IPS-18a (cell line): ENCODE data around the gene KRT84.

ENCODE experiments used
- H3K27ac ChIP-seq: one replicate; pipeline ENCODE4 v1.5.1; 2013; ENCODE audit warnings: low read length
- H3K27me3 ChIP-seq: one replicate; pipeline ENCODE4 v1.6.1; 2013; ENCODE audit warnings: mild to moderate bottlenecking, low read length; ENCODE audit not compliant: control insufficient read depth, insufficient read depth
- H3K36me3 ChIP-seq: one replicate; pipeline ENCODE4 v1.6.1; 2013; ENCODE audit warnings: low read depth, low read length; ENCODE audit not compliant: control insufficient read depth
- H3K4me1 ChIP-seq: one replicate; pipeline ENCODE4 v1.6.1; 2013; ENCODE audit warnings: low read depth, low read length; ENCODE audit not compliant: control insufficient read depth
- H3K4me3 ChIP-seq: one replicate; pipeline ENCODE4 v1.5.1; 2013; ENCODE audit warnings: low read length
- H3K9ac ChIP-seq: one replicate; pipeline ENCODE4 v1.6.1; 2013; ENCODE audit warnings: mild to moderate bottlenecking, low read length, moderate library complexity
- H3K9me3 ChIP-seq: one replicate; pipeline ENCODE4 v1.6.1; 2013; ENCODE audit warnings: low read depth, low read length; ENCODE audit not compliant: control insufficient read depth

The KRT84 gene

DNA sequence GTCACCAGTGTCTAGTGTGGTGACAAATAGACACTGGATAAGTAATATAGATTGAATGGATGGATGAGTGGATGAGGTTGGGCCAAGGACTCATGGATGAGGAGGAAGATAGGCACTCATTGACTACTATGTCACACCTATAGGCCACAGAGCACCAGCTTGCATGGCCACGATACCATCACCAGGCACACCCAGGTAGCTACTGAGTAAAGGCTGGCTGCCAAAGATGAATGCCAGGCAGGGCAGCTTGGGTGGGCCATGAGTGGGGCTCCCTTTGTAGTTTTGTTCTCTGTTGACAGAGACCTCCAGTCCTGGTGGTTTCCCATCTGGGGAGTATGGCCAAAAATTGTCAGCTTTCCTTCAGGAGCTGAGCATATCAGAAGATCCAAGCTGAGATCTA, 53.1 kb downstream of the KRT84 start:
- Histone ChIP-seq H3K27me3 (no peaks in the 10 kb centered on the region), H3K4me1 (no peaks in the 10 kb centered on the region), H3K27ac (no peak overlapping the region), H3K9me3 (no peaks in the 10 kb centered on the region), H3K36me3 (no peaks in the 10 kb centered on the region), H3K4me3 (no peak overlapping the region), H3K9ac (no peak overlapping the region)

DNA sequence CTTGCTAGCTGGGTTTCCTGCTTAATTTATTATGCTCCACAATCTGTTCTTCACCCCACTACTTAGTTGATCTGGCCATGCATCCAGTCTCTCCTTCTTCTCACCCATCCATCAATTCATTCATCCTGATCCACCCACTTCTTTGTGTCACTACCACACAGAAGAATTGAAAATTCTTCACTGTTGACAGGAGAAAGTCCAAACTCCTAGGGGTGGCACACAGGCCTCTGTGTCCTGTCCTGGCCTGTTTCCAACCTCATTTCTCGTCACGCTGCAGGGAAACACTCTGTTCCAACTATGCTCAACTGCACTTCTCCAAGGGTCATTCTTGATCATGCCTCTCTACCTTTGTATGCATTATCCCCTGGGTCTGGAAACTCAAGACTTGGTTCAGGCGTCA, 53.6 kb downstream of the KRT84 start:
- no peaks in the 10 kb centered on the region for H3K36me3 ChIP-seq
- H3K9ac ChIP-seq: no peak overlapping the region
- no peaks in the 10 kb centered on the region for H3K4me1 ChIP-seq
- H3K27ac ChIP-seq: no peak overlapping the region
- H3K27me3 ChIP-seq: no peaks in the 10 kb centered on the region
- no peaks in the 10 kb centered on the region for H3K9me3 ChIP-seq
- H3K4me3 ChIP-seq: no peak overlapping the region

DNA sequence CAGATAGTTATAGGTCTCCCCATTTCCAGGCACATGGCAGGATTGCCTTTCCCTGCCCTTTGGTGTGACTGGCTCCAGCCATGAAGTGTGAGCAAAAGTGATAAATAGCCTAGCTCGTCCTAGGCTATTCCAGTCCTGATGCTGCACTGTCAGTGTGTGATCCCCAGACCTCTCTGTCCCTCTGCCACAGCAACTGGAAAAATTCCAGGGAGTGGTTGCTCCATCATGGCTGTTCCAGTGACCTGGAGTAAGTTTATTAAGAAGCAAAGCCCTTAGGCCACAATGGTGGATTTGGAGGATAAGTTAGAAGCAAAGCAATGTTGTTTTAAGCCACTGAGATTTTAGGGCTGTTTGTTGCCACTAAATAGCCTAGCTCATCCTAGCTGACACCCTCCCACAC, 54.4 kb downstream of the KRT84 start:
- H3K36me3 ChIP-seq: no peaks in the 10 kb centered on the region
- no peaks in the 10 kb centered on the region for H3K27me3 ChIP-seq
- H3K4me1 ChIP-seq: no peaks in the 10 kb centered on the region
- no peak overlapping the region for H3K27ac ChIP-seq
- H3K9ac ChIP-seq: no peak overlapping the region
- H3K9me3 ChIP-seq: no peaks in the 10 kb centered on the region
- H3K4me3 ChIP-seq: no peak overlapping the region

DNA sequence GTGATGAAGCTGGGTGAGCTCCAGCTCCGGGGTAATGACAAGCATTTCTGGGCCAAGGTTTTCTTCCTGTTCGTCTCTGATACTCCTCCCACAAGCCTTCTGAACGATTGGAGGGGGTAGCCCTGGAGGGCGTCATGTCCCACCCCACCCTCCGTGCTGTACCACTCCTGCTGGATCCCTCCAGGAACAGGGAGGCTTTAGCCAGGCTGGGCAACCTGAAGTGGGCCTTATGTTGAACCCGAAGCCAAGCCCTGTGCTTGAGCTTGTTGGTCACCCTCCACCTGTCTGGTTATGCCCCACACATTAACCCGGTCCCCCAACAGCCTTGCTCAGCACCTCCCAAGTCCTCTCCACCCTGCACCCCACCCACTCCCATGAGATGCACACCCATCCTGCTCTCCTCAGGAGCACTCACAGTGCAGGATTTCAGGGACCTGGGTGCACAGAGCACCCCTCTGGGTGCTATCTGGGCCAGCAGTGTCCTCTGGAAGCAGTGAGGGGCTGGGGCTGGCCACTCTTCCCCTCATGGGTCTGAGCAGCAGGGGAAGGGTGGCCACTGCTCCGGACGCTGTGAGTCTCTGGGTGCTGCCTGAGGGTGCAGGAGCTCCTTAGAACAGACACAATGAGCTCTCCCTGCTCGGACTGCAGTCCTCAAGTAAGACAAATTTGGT, 57.5 kb downstream of the KRT84 start:
- no peak overlapping the region for H3K4me3 ChIP-seq
- no peak overlapping the region for H3K27ac ChIP-seq
- no peak overlapping the region for H3K9ac ChIP-seq
- H3K4me1 ChIP-seq: no peaks in the 10 kb centered on the region
- no peaks in the 10 kb centered on the region for H3K9me3 ChIP-seq
- H3K27me3 ChIP-seq: no peaks in the 10 kb centered on the region
- H3K36me3 ChIP-seq: no peaks in the 10 kb centered on the region
